Lower leg skin (tissue), 4 donors: Measurements from ENCODE around the gene C6orf58. TPM values are rescaled to one million over a fixed set of nuclear protein-coding genes. Genes with fewer than 3 reads are reported as not detected.
"Not testable (repeated sequence)": the region's sequence is repeated elsewhere in the genome, so short reads cannot be mapped to it uniquely, and the experiment has no call there.

Experiments
- DNase-seq, 2 donors: peaks; one replicate each; pipeline ENCODE4 v3.0.0-alpha.2; 2019; ENCODE audit warnings: low spot score in 2 of 2
- H3K4me3 ChIP-seq: fragments of 200-600 bp; sonication (generic); 2 replicates; pipeline ENCODE4 v1.5.1; 2017; ENCODE audit warnings: mild to moderate bottlenecking, low read depth; ENCODE audit not compliant: poor library complexity, severe bottlenecking
- CTCF ChIP-seq, 3 donors: fragments of 450-650 bp; IDR thresholded peaks; one replicate each; pipeline ENCODE4 v1.5.1; 2016; ENCODE audit warnings: antibody characterized with exemption in 3 of 3, mild to moderate bottlenecking in 3 of 3, moderate library complexity in 2 of 3
- POLR2A ChIP-seq, 2 donors: fragments of 450-650 bp; IDR thresholded peaks; one replicate each; pipeline ENCODE4 v1.6.1; 2016 to 2017; ENCODE audit warnings: antibody characterized with exemption in 2 of 2, mild to moderate bottlenecking in 1 of 2, moderate library complexity in 1 of 2
- WGBS, 2 donors: methylation state at CpG; one replicate each; pipeline ENCODE4 v1.1.5; 2018; 5-methylcytosine and 5-hydroxymethylcytosine counted together
- intact Hi-C: fragments of 100-400 bp; cut with DNase I; formaldehyde crosslinking; loops from one replicate; pipeline ENCODE4 v1.15.0; 2023; ENCODE audit warnings: low total_unique reads
- total RNA-seq, 4 donors: library from RNA; depleted of rRNA; stranded (reverse); fragments of >200 nt; gene quantifications; one replicate each; pipeline ENCODE4 v1.1.0, GENCODE V29; 2016

Gene C6orf58
- total RNA-seq, 4 donors from 2014 or later = not detected

- 89 to 93% methylated on average over 7 of the region's 7 CpGs for WGBS, 2 donors
These were observed 16.0 kb downstream of the C6orf58 start for GRCh38 chr6:127592964-127593363.

GRCh38 chr6:127593456-127593855, 16.5 kb downstream of the C6orf58 start:
- intact Hi-C loops, DNase-seq, H3K4me3 ChIP-seq: not testable (repeated sequence)
- WGBS, 2 donors = 70 to 92% methylated on average over 18 to 19 of the region's 21 CpGs

More at GRCh38 chr6:127592964-127593363, 16.0 kb downstream of the C6orf58 start:
- intact Hi-C loops = no loop called here
- no peak overlapping the region for H3K4me3 ChIP-seq
- no peak for DNase-seq
- TF ChIP-seq POLR2A (IDR thresholded peaks at IDR 0.05) (no peak), CTCF (IDR thresholded peaks at IDR 0.05) (no peak)

GRCh38 chr6:127606131-127606562, 29.2 kb downstream of the C6orf58 start:
- TF ChIP-seq POLR2A (IDR thresholded peaks at IDR 0.05) (no peak), CTCF (IDR thresholded peaks at IDR 0.05) (no peak)
- 34 to 50% methylated on average over 3 of the region's 3 CpGs for WGBS, 2 donors
- no peak overlapping the region for H3K4me3 ChIP-seq
- DNase-seq = no peak
- intact Hi-C loops = no loop called here

- DNase-seq = no peak
- intact Hi-C loops = no loop called here
- TF ChIP-seq POLR2A (IDR thresholded peaks at IDR 0.05) (no peak), CTCF (IDR thresholded peaks at IDR 0.05) (no peak)
- H3K4me3 ChIP-seq = no peak overlapping the region
- 53 to 72% methylated on average over 3 of the region's 3 CpGs for WGBS, 2 donors
These were observed 31.7 kb downstream of the C6orf58 start for GRCh38 chr6:127608554-127609270.

- 68 to 73% methylated on average over 5 of the region's 5 CpGs for WGBS, 2 donors
- H3K4me3 ChIP-seq = no peak overlapping the region
- intact Hi-C loops = no loop called here
- no peak for TF ChIP-seq CTCF (IDR thresholded peaks at IDR 0.05)
- DNase-seq = no peak
These were observed 41.8 kb downstream of the C6orf58 start for GRCh38 chr6:127618729-127619128.

GRCh38 chr6:127630800-127631199, 53.8 kb downstream of the C6orf58 start:
- no peak overlapping the region for H3K4me3 ChIP-seq
- no peak for DNase-seq
- WGBS, 2 donors = 83 to 89% methylated on average over 1 of the region's 1 CpG
- no peak for TF ChIP-seq CTCF (IDR thresholded peaks at IDR 0.05)
- no peak for TF ChIP-seq POLR2A (IDR thresholded peaks at IDR 0.05)
- intact Hi-C loops = no loop called here
